ENCODE results near the gene CENPU.

Gene CENPU

DNA sequence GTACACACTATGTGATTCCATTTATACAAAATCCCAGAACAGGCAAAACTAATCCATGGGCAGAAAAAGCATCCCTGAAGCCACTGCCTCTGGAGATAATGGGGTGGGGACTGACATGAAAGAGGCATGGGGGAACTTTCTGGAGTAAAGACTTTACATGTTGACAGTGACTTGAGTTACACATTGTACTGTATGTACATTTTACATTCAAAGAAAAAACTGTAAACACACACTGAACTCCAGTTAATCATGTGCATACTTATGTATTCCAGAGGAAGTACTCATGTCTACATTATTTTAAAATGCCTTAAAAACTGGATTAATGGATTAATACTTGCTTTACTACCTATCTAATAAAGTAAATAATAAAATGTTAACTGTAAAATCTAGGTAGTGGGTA is 21.6 kb downstream of the CENPU start:
- H3K4me3 ChIP-seq (ENCODE audit: low read length): no peak overlapping the region
- no peak for DNase-seq (ENCODE audit: low read depth)
- TF ChIP-seq, protein P1, sequence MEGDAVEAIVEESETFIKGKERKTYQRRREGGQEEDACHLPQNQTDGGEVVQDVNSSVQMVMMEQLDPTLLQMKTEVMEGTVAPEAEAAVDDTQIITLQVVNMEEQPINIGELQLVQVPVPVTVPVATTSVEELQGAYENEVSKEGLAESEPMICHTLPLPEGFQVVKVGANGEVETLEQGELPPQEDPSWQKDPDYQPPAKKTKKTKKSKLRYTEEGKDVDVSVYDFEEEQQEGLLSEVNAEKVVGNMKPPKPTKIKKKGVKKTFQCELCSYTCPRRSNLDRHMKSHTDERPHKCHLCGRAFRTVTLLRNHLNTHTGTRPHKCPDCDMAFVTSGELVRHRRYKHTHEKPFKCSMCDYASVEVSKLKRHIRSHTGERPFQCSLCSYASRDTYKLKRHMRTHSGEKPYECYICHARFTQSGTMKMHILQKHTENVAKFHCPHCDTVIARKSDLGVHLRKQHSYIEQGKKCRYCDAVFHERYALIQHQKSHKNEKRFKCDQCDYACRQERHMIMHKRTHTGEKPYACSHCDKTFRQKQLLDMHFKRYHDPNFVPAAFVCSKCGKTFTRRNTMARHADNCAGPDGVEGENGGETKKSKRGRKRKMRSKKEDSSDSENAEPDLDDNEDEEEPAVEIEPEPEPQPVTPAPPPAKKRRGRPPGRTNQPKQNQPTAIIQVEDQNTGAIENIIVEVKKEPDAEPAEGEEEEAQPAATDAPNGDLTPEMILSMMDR (conservative IDR thresholded peaks at IDR 0.05; ENCODE audit: low read length): no peak

DNA sequence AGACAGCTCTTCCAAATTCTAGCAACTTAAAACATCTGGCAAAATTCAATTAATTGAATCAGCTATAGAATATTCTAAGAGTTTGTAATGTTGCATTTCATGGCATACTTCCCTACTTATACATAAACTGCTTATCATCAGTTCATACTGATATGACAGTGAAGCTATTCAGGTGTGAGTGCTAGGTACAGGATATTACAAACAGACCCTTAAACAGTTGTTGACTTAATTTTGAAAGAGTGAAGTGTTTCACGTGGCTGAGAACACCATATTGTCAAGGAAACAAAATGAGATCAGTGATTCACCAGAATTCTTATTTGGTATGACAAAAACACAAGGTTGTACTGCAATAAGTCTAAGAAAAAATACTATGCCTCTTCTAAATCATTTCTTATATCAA is 27.4 kb downstream of the CENPU start:
- DNase-seq (ENCODE audit: low read depth): no peak
- TF ChIP-seq, protein P1 (conservative IDR thresholded peaks at IDR 0.05; ENCODE audit: low read length): no peak

DNA sequence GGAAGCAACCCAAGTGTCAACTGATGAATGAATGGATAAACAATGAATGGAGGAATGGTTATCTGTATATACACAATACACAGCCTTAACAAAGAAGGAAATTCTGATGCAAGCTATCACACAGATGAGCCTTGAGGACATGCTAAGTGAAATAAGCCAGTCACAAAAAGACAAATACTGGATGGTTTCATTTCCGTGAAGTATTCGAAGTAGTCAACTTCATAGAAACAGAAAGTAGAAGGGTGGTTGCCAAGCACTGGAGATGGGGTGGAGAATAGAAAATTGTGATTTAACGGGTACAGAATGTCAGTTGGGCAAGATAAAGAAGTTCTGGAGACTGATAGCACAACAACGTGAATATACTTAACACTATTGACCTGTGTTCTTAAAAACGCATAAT is 28.2 kb downstream of the CENPU start:
- H3K4me3 ChIP-seq (ENCODE audit: low read length): no peak overlapping the region
- TF ChIP-seq, protein P1 (conservative IDR thresholded peaks at IDR 0.05; ENCODE audit: low read length): no peak
- DNase-seq (ENCODE audit: low read depth): no peak

More for the DNA sequence above, 27.4 kb downstream of the CENPU start:
- no peak overlapping the region for H3K4me3 ChIP-seq (ENCODE audit: low read length)

DNA sequence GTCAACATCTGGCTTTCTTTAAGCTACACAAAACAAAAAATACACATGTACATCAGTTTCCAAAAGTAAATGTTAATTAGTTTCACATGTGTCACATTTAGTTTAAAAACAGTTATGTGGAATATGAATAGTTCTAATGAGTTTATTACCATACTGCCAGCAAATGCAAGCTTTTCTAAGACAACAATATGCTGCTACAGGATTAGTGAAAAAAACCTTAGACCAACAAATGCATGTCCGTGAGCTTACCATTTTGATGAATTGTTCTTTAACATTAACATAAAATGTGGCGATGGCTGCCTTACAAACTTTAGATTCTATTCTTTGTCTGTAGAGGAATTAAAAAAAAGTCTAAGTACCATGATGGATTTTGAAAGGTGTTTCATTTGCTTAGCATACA is 31.8 kb downstream of the CENPU start:
- TF ChIP-seq, protein P1 (conservative IDR thresholded peaks at IDR 0.05; ENCODE audit: low read length): no peak
- no peak overlapping the region for H3K4me3 ChIP-seq (ENCODE audit: low read length)
- no peak for DNase-seq (ENCODE audit: low read depth)

DNA sequence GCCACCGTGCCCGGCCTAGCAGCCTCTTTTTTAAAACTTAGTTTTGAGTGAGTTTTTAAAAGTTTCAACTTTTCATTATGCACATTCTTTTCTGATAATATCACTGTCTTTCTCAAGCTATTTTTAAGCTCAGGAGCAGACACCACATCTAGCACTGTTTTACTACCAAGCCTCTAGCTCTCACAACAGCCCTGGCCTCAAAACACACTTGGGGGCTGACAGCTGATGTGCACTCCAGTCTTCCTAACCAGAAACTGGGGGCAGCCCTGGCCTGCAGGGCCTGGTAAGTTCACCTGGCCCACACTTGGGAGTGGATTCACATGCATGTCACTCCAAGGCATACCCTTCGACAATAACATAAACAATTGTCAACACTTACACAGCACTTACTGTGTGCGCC is 34.0 kb downstream of the CENPU start:
- H3K4me3 ChIP-seq (ENCODE audit: low read length): no peak overlapping the region
- TF ChIP-seq, protein P1 (conservative IDR thresholded peaks at IDR 0.05; ENCODE audit: low read length): no peak
- DNase-seq (ENCODE audit: low read depth): peak; percentile 26

DNA sequence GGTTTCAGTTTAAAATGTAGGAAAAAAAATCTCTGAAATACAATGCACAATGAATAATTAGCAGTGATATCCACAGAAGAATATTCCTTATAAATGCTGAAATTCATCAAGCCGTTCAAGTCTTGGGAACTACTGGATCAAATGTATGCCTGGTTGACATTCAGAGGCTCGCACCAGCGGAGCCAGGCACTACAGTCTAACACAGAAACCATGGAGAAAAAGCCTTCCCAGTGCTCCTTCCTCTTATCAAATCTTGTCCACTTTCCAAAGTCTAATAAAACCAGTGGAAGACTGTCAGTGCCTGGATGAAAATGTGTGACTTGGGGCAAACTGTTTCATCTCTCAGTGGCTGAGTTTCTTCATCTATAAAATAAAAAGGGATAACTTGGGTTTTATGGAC is 35.9 kb downstream of the CENPU start:
- H3K4me3 ChIP-seq (ENCODE audit: low read length): no peak overlapping the region
- TF ChIP-seq, protein P1 (conservative IDR thresholded peaks at IDR 0.05; ENCODE audit: low read length): no peak
- DNase-seq (ENCODE audit: low read depth): no peak

DNA sequence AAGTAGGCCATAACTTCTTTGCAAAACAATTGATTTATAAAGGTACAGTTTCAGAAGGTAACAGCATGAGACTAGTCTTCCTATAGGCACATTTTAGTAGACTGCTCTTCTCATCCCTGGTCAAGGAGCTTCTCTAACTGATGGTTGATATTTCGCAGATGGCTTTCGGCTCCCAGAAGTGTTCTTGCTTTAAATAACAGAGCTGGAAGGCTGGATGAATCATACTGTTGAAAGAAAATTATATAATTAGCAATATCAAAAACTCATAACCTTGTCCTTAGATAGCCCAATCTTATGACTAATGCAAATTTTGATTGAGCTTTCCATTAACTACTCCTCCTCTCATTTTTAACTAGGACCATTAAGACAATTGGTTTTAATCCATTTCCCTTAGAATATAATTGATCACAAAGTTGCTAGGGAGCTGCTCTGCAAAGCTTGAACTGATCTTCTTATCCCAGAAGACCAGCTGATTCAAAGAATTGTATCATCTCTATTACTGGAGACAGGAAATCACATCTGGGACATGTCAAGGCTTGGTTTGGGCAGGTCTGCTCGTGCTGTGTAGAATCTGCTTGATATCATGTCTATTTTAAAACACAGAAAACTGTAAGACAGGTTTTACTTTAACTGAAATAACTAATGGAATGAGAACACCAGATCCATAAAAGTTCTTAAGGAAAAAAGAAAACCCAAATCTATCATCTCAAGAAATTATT is 38.6 kb downstream of the CENPU start:
- no peak overlapping the region for H3K4me3 ChIP-seq (ENCODE audit: low read length)
- DNase-seq (ENCODE audit: low read depth): no peak
- TF ChIP-seq, protein P1 (conservative IDR thresholded peaks at IDR 0.05; ENCODE audit: low read length): no peak

Measured in AG10803 (cell line).